Lower leg skin (tissue), 3 donors: ENCODE measurements around the gene RPS29.

ENCODE experiments used
- POLR2A ChIP-seq, 2 donors: fragments of 450-650 bp; IDR thresholded peaks; one replicate each; pipeline ENCODE4 v1.6.1; 2016 to 2017; ENCODE audit warnings: antibody characterized with exemption in 2 of 2, mild to moderate bottlenecking in 1 of 2, moderate library complexity in 1 of 2
- TF ChIP-seq, protein P1 (sequence below), 3 donors: fragments of 450-650 bp; IDR thresholded peaks; one replicate each; pipeline ENCODE4 v1.5.1; 2016; ENCODE audit warnings: antibody characterized with exemption in 3 of 3, mild to moderate bottlenecking in 3 of 3, moderate library complexity in 2 of 3

DNA sequence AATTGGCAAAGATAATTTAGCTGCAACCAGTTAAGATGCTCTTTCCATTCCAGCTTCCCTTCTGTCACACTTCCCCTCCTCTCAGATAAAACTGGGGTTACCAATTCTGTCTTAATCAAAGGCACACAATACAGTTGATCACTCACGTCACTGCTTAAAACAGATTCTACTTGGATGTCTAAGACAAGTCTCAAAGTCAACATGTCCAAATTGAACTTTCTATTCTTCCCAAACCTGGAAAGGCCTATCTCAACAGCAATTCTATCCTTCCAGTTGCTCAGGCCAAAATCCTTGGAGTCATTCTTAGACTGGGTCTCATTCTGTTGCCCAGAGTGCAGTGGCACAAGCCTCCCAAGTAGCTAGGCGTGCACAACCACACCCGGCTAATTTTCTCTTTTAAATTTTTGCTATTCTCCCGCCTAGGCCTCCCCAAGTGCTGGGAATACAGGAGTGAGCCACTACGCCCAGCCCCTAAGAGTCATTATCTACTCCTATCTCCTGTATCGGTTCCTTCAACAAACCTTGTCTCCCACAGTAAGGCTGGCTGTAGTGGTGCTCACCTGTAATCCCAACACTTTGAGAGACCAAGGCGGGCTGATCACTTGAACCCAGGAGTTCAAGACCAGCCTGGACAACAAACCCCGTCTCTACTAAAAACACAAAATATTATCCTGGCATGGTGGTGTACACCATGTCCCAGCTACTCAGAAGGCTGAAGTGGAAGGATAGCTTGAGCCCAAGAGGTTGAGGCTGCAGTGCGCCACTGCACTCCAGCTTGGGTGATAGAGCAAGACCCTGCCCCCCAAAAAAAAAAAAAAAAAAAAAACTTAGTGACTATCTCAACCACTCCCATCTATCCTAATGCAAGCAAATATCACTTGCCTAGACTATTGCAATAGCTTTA is 4.7 kb downstream of the RPS29 start:
- TF ChIP-seq, protein P1, sequence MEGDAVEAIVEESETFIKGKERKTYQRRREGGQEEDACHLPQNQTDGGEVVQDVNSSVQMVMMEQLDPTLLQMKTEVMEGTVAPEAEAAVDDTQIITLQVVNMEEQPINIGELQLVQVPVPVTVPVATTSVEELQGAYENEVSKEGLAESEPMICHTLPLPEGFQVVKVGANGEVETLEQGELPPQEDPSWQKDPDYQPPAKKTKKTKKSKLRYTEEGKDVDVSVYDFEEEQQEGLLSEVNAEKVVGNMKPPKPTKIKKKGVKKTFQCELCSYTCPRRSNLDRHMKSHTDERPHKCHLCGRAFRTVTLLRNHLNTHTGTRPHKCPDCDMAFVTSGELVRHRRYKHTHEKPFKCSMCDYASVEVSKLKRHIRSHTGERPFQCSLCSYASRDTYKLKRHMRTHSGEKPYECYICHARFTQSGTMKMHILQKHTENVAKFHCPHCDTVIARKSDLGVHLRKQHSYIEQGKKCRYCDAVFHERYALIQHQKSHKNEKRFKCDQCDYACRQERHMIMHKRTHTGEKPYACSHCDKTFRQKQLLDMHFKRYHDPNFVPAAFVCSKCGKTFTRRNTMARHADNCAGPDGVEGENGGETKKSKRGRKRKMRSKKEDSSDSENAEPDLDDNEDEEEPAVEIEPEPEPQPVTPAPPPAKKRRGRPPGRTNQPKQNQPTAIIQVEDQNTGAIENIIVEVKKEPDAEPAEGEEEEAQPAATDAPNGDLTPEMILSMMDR (IDR thresholded peaks at IDR 0.05) = no peak
- TF ChIP-seq POLR2A (IDR thresholded peaks at IDR 0.05) = no peak
